GM21447 (cell line): ENCODE measurements around the gene DAZAP1.
"Not testable (repeated sequence)": the region's sequence is repeated elsewhere in the genome, so short reads cannot be mapped to it uniquely, and the experiment has no call there.

ENCODE experiments used
- ATAC-seq: cut with Tn5 transposase; IDR thresholded peaks from one replicate; pipeline ENCODE4 v1.9.1; 2021; ENCODE audit not compliant: unreplicated experiment

The DAZAP1 gene

DNA sequence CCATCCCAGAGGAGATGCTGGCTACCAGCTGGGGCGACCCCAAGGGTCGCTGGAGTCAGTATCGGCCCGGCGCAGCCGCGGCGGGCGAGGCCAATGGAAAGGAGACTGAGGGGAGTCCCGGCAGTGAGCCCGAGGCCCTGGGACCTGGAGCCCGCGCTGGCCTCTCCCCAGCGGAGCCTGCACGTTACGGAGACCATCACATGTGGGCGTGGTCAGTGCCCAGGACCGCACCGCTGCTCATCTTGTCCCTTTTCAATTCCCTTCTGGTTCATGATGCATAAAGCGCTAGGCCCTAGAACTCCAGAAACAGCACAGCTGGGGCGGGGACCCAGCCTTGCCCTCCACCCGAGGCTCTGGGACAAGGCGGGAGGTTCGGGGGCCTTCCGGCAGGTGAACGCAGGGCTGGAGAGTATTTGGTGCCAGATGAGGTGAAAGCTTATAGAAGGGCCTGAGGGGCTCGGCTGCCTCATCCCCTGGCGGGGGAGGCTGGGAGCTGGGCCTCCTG is 63.7 kb downstream of the DAZAP1 start:
- ATAC-seq, result no peak

DNA sequence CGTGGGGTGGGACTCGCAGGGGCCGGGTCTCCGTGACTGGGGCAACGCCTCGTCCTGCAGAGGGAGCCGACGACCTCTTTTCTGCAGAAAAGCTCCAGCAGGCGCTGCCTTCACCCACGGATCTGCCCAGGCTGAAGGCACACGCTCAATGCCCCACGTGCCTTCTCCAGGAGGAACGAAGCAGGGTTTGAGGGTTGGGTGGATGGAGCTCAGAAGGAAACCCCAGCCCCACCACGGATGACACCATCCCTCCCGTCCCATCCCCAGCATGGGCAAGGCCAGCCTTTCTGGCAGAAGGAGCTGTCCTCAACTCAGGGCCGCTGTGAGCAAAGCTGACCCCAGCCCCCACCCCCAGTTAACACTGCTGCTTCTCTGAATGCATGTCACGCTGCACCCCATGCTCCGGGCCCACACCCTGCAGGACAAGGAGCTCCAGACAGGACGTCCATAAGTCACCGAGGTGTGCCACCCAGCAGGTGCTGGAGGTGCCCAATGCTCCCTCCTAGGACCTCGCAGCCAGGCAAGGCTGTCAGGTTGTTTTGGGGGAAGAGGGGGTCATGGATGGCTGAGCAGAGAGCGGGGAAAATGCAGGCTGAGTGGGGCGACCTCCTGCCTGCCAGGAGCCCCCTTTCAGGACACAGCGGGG is 64.3 kb downstream of the DAZAP1 start:
- ATAC-seq, result no peak

DNA sequence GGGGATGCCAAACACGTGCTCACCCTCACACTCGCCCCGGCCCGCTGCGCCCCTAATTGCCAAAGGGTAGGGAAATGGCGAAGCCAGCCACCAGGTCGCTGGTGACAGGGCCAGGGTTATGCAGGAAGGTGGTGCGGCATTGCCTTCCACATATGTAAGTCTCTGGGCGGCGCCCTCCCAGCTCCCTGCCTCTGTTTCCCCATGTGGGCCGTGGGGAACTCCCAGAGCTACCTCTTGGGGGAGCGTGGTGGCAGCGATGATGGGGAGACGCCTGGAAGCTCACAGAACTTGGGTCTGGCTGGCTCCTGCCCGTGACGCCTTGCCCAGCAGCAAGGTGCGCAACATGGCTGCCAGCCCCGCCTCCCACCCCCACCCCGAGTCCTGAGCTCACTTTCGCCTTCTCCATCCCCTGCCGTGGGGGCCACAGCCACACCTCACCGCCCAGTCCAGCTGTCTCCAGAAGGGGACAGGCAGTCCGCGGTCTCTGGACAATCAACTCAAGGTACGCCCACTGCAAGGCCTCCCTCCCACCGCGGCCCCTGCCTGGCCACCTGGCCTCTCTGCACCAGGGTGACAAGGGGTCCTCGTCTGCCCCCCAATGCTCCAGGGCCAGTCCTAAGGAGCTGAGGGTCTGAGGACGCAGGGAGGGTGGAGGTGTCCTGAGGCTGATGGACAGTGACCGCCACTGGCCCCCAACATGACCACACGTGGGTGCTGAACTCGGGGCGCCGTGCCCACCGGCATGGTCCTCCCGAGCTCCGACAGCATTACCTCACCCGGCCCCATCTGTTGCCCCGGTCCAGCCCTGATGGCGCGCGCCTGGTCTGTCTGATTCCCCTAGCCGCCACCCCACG is 65.1 kb downstream of the DAZAP1 start:
- ATAC-seq, result no peak

DNA sequence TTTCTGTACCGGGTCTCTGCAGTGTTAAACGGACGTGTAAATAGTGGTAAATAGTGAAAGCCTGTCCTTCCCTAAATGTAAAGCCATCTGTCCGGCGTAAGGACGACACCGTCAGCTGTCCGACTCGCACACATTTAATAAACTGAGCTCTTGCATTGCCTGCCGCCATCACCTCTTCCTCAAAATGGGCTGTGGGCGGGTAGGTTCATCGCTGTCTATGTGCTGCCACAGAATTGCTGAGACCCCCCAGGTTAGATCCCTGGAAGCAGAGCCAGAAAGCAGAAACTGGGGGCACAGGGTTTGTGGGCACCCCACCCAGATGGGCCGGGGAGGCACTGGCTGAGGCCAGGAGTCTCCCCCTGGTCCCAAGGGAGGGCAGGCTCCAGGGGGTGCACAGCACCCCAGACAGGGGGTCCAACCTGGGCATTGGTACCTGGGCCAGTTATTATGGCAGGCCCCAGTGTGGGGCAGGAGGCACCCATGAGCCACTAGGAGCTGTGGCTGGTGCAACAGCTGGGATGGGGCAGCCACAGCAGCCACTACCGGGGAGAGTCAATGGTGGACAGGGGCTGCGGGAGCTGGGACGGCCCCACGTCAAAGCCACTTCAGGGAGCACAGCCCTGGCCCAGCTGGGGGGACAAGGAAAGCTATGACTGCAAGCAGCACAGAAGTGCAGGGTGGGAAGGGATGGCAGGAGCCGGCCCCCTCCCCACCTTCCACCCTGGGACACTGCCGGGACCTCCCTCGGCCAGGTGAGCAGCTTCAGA is 65.9 kb downstream of the DAZAP1 start:
- no peak for ATAC-seq

DNA sequence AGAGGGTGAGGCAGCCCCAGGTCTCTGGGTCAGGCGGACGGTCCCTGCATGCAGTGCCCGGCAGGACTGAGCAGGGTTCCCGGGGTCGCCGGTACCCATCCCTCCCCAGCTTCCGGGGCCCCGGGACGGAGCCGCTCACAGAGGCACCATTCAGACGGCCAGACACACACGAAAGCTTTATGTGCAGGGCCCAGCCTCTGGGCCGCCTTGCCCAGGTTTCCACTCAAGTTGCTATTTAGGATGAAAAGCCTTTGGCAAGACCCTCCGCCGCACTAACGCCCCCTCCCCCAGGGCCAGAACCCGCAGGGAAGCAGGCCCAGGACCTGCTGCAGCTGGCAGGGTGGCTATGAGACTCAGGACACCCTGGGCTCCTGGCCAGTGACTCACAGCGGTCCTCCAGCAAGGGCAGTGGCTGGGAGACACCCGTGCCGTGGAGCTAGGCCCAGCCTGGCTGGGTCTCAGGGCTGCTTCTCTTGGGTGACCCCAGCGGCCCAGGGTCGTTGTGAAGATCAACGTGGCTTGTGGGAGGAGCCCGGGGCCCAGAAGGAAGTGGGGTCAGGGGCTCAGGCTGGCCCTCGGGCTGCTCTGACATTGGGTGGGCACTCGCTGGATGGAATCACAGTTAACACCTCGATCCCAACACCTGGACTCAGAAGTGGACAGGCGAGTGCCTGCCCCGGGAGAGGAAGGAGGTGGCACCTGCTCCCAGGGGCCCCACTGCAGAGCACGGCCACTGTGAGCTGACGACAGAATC is 66.8 kb downstream of the DAZAP1 start:
- ATAC-seq, result no peak

DNA sequence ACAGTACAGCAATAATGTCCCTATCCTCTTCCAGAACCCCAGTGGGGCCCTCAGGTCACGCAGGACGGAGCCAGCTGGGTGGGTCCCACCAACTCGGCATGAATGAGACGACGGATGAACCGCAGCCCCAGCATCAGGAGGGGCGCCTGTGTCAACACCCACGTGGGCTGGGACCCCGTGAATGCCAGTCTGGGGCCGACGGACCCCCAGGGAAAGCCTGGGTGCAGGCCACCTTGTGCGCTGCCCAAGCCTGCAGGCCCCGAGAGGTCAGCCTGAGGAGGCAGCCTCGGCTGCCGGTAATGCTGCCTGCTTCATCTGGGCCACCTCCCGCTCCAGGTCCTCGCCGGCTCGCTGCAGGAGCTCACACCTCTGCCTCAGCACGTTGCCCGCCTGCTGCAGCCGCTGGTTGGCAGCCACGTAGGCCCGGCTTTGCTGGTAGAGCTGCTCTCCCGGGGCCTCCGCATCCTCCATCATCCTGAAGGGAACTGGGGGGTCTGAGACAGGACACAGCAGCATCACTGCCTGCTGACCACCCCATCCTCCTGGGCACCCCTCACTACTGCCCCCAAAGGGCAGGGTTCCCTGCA is 67.5 kb downstream of the DAZAP1 start:
- ATAC-seq, result no peak

DNA sequence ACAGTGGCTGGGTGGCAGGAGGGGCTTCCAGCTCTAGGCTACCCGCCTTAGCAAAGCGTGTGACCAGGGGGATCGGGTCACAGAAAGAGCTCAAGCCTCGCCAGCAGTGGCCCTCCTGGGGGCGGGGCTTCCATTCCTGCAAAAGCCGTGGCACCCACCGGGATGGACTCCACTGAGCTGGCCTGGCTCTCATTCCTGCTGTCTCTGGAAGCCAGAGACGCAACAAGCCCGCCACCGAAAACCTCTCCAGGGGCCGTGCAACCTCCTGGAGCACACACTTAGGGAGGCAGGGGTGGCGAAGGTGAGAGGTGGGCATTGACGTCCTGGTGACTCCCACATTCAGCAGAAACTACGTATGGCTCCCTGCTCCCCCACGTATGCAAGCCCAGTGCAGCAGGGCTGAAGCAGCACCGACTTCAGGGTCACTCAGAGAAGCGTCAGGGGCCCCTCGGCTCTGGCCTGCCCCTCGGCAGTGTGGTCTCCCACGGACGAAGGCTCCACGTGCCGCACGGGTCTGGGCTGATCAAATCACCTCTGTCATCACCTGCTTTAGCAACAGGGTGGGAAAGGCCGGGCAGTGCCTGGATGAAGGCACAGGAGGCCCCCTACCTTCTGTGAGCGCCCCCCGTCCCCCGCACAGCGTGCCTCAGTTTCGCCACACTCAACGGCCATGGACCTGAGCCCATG is 68.5 kb downstream of the DAZAP1 start:
- ATAC-seq, result no peak

DNA sequence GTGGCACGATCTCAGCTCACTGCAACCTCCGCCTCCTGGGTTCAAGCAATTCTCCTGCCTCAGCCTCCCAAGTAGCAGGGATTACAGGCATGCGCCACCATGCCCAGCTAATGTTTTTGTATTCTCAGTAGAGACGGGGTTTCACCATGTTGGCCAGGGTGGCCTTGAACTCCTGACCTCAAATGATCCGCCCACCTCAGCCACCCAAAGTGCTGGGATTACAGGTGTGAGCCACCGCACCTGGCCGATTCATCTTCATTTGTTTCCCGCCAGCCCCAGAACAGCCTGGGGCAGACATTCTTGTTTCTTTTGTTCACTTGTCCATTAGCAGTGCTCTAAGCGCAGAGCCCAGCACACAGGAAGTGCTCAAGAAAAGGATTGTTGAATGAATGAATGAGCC is 69.7 kb downstream of the DAZAP1 start:
- not testable (repeated sequence) for ATAC-seq

DNA sequence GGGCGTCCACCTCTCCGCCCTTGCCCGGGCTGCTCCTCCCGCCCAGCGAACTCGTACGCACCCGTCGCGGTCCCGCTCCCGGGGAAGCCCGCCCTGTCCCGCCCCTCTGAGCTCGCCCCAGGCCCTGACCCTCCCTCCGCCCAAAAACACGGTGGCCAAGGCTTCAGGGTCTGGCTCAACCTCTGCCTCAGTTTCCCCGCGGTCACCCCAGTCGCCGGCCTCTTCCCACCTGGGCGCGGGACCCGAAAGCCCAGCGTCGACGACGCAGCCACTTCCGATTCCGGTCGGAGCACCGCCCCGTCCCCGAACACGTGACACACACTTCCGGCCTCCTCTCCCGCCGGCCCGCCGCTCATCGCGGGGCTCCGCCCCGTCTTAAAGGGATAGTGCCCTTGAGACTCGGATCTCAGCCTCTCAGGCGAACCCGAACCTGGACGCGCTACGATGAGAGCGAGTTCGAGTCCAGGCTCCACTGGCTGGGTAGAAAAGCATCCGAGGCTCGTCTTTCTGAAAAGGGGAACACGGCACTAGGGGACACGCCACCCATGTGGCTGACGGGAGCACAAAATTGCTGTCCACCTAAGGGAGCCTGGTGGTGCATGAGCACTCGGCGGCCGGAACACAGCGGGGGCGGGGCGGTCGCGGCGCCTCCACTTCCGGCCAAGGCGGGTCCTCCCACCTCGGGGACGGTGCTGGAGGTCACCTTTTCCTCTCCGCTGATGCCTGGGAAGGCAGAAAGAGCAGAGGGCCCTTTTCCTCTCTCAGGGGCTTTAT is 71.7 kb downstream of the DAZAP1 start, which contains the start of gene C19orf25:
Gene C19orf25 (minus strand): TSS at position 282 of the 774 bp plus-strand sequence. CDS start 312 bp downstream, outside the sequence.
- peak; percentile 86 for ATAC-seq

DNA sequence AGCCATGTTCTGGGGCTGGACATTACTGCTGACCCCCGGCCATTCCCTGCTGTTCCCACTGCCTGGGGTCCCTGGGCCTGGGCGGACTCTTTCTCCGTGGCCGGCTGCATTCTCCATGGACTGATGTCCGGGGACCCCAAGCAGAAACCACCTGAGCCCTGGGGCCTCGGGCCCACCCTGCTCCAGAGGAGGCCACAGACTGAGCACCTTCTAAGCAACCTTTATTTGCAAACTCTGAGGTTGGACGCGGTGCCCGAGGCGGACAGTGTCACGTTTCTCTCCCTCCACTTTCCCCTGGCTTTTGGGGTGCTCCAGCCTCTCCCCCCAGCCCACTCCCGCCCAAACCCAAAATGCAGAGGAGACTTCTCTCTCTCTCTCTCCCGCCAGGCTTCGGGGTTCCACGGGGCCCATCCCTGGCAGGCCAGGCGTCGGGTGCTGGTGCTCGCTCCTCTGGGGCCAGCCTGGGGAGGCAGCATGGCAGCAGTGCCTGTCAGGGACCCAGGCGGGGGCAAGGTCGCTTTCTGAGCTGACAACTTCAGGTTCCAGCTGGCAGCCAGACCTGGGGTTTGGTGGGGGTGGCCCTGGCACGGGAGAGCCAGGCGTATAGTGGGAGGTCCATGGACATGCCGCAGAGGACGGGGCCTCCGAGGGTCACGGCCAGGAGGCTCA is 74.0 kb downstream of the DAZAP1 start:
- ATAC-seq, result no peak

DNA sequence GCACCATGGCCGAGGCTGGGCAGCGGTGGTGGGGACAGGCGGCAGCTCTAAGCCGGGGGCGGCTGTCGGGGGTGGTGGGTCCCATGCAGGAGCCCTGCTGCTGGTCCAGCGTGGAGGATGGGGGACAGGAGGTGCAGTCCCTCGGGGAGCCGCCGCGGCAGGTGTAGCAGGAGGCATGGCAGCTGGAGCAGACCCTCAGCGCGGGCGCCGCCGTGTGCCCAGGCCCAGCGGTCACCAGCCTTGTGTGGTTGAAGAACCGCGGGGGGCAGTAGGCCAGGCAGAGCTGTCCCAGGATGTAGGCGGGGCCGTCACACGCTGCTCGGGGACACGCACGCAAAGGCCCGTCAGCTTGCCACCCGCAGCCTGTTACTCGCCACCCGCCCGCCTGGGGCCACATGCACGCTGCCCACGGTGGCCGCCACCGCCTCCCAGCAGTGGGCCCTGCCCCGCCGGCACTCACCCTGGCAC is 74.5 kb downstream of the DAZAP1 start:
- no peak for ATAC-seq

DNA sequence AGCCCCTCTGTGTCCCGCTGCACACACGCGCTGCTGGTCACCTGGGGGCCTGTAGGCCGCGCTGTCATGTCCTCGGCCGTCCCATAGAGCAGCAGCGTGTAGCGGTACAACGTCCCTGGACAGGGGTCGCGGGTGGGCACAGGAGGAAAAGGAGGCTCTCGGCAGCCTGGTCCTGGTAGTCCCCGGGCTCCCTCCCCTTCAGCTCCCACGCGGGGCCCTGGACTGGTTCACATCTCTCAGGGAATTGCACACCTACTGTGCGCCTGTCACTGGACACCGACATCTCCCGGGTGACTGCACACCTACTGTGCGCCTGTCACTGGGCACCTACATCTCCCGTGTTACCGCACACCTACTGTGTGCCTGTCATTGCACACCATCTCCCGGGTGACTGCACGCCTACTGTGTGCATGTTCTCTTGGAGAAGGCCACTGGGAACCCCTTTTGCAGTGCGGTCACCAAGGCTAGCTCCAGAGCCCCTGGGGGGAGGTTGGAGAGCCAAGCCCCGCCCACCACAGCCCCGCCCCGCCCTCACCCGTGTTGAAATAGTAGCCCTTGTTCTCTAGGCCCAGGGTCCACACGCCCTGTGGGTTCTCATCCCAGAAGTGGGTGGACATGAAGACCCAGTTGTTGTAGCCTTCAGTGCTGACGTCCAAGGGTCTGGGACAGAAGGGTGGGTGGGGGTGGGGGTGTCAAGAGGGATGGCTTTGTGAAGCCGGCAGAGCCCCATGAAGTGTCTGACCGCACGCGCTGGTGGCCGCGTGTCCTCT is 75.2 kb downstream of the DAZAP1 start:
- no peak for ATAC-seq

DNA sequence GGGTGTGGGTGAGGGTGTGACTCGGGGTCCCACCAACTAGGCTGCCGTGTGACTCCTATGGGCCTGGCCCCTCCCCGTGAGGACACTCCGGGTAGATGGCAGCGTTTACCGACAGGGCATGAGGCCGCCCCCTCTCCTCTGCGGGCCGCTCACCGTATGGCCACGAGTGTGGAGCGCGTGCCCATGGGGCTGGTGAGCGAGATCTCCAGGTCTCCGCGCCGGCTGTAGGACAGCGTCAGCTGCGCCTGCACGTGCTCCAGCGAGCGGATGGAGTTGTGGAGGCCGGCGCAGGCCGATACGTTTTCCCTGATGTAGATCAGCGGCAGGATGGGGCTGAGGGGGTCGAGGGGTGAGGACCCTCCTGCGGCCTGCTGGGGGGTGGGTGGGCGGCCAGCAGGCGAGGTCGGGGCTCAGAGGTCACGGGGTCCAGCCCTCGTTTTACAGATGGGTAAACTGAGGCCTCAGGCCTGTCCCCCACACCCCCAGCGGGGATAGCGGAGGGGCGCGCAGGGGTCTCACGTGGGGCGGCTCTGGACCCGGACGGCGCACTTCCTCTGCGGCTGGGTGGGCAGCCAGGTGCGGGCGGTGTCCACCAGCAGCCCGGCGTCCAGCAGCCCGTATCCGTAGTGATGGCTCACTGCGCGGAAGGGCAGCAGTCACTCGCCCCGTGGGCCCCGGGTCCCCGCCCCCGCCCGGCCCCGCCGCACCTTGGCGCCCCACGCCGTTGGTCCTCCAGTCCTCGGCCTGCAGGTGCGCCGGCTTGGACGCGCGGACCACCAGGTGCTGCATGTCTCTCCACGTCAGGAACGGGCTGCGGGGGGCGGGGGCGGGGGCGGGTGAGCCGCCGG is 76.0 kb downstream of the DAZAP1 start:
- ATAC-seq, result no peak

DNA sequence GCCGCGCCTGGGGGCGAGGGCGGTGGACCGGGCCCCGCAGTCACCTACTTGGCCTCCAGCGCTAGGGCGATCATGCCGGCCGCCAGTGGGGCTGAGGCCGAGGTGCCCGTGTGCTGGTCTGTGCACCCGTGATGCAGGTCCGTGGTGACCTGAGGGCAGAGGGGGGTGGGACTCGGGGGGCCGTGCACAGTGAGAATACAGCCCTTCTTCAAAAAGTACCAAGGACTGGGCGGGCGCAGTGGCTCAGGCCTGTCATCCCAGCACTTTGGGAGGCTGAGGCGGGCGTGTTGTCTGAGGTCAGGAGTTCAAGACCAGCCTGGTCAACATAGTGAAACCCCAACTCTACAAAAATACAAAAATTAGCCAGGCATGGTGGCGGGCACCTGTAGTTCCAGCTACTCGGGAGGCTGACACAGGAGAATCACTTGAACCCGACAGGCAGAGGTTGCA is 76.6 kb downstream of the DAZAP1 start:
- no peak for ATAC-seq
